ENCODE measurements around the gene ARNT2. TPM values are rescaled to one million over a fixed set of nuclear protein-coding genes. Genes with fewer than 3 reads are reported as not detected.

Gene ARNT2
- total and polyA plus RNA-seq, 10 of the 15 experiments (the other 5 are each of a cell fraction or from before 2014, with no cell fraction given): 0.07 to 0.49 (median 0.09) TPM; not detected in 6

DNA sequence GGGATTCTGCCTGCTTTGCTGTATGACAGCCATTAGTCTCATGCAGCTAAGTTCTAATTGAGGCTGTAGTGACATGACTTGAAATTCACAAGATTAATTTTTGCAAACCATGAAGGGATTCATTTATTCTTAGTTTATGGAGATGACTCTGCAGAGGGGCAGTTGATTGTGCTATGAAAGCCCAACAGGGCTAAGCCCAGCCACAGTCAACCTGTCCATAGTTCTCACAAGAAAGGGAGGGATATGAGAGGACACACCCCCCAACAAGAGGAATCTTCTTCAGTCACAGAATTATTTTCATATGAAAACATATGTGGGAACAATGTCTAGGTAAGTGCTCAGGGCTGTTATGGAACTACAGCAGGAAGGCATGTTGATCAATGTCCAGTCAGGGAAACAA lies 229.0 kb downstream of the ARNT2 start (continued):
- no peak for TF ChIP-seq NKRF (conservative IDR thresholded peaks at IDR 0.05)
- TF ChIP-seq SRF (IDR thresholded peaks at IDR 0.05; ENCODE audit: low read depth in 2 of 2, low read length in 2 of 2): no peak
- TF ChIP-seq TARDBP (IDR thresholded peaks at IDR 0.05; ENCODE audit: borderline replicate concordance): no peak
- no peak for TF ChIP-seq ZBTB40 (IDR thresholded peaks at IDR 0.05; ENCODE audit: borderline replicate concordance)

DNA sequence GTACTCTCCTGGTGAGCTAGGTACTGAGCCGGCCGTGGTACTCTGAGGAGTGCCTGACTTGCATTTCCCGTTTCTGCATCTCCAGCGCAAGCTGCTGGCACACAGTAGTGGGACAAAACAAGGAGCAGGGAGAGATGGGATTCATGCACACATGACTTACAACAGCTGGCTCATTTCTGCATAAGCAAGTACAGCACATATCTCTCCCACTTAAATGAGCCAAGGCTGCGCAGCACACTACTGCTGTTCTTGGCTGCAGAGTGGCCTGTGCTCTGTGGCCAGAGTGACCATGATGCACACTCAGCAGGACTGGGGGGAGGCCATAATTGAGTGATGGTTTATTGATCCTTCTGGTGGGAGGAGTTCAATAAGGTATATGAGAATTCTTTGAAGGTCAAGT lies 231.8 kb downstream of the ARNT2 start:
- no TSS peak for BruUV-seq (replicated peaks)
- no peaks in the 10 kb centered on the region for H4K20me1 ChIP-seq (ENCODE audit: control insufficient read depth, insufficient read depth)
- RAD21 ChIA-PET (ENCODE audit: unreplicated experiment): no interaction called here
- no peaks in the 10 kb centered on the region for H3K36me3 ChIP-seq (ENCODE audit: control insufficient read depth in 2 of 2, insufficient read depth in 2 of 2, low read length in 1 of 2)
- no peaks in the 10 kb centered on the region; the same call in 2 of the 3 replicates for H3K9me3 ChIP-seq (replicated peaks; ENCODE audit: control insufficient read depth, insufficient read depth, low read length)
- WGBS (ENCODE audit: insufficient coverage, insufficient replicate concordance, low lambda C conversion rate, missing lambda C conversion rate): 62% methylated on average over 5 of the region's 5 CpGs
- H3K4me2 ChIP-seq (ENCODE audit: control insufficient read depth, insufficient read depth): no peak overlapping the region
- no peaks in the 10 kb centered on the region; a peak in 3 of 4 replicates for H3K27me3 ChIP-seq (replicated peaks in 1 of 2; ENCODE audit: control insufficient read depth in 2 of 2, insufficient read depth in 2 of 2, low read length in 1 of 2)
- no peak overlapping the region for H2AFZ ChIP-seq (ENCODE audit: control insufficient read depth, low read depth, low read length)
- H3K79me2 ChIP-seq (ENCODE audit: control insufficient read depth, insufficient read depth, low read length): no peaks in the 10 kb centered on the region
- FAIRE-seq (no peak), ATAC-seq (no peak), DNase-seq (ENCODE audit: low read depth, low spot score) (no peak)
- TF ChIP-seq TCF3 (IDR thresholded peaks at IDR 0.05; ENCODE audit: borderline replicate concordance, insufficient read depth, low read depth, low read length) (no peak), HSF1 (IDR thresholded peaks at IDR 0.05; ENCODE audit: low read depth, low read length) (no peak)
- no peak overlapping the region for H3K27ac ChIP-seq (ENCODE audit: control insufficient read depth, insufficient read depth)
- no peak overlapping the region for H3K4me3 ChIP-seq
- intact Hi-C loops (cut with micrococcal nuclease; ENCODE audit: unreplicated experiment) (no loop called here), in situ Hi-C loops (cut with MboI) (no loop called here)
- CTCF ChIA-PET: no interaction called here
- no peak overlapping the region for H3K9ac ChIP-seq (ENCODE audit: control insufficient read depth, insufficient read depth, low read length)
- no peaks in the 10 kb centered on the region for H3K4me1 ChIP-seq (ENCODE audit: control insufficient read depth, insufficient read depth, low read length)
- SMC1A ChIA-PET (ENCODE audit: uncharacterized antibody, unreplicated experiment): no interaction called here
- POLR2A ChIA-PET: no interaction called here

Measured in GM12878 (cell line).